Erythroblast (primary cell): ENCODE data around the gene DCAF15.

Experiments used
- GATA1 ChIP-seq: IDR thresholded peaks from 2 replicates; pipeline ENCODE4 v1.6.1; 2011; ENCODE audit warnings: low read depth, mild to moderate bottlenecking, control low read depth, low read length, moderate library complexity
- POLR2A ChIP-seq: IDR thresholded peaks from 2 replicates; pipeline ENCODE4 v1.6.1; 2011; ENCODE audit warnings: mild to moderate bottlenecking, low read length

DNA sequence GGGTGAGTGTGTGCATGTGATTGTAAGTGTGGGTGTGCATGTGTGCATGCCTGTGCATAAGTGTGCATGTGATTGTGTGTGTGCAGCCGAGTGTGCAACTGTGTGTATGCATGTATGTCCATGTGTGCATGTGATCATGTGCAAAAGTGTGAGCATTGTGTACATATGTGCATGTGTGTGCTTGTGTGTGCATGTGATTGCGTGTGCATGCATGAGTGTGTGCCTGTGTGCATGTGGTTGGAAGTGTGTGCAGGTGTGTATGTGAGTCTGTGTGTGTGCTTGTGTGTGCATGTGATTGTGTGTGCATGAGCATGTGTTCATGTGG lies 17.6 kb upstream of the DCAF15 start:
- TF ChIP-seq POLR2A (no peak), GATA1 (no peak)
